Measurements from ENCODE around the gene DDX10.

DDX10 gene

DNA sequence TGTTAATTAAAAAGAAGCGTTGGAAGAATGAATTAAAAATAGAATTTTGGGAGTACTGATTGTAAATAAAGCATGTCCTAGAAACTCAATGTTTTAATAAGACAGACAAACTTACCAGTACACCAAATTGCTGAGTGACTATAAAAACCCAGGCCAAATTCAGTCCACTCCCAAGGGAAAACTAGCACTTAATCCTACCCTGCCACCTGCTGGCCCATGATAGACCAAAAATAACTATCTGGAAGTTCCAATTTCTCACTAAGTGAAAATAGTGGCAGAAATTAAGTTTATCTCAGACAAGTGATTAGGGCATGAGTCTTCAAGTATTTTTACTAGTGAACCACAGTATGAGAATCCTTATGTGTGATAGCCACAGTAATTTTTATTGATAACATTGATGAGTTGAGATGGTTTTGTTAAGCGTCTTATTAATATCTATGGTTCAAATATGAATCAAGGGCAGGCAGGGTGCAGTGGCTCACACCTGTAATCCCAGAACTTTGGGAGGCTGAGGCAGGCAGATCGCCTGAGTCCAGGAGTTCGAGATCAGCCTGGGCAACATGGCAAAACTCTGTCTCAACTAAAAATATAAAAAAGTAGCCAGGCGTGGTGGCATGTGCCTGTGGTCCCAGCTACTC is 9.8 kb upstream of the DDX10 start:
- no peak overlapping the region for H3K4me3 ChIP-seq (ENCODE audit: low read depth, low read length)

DNA sequence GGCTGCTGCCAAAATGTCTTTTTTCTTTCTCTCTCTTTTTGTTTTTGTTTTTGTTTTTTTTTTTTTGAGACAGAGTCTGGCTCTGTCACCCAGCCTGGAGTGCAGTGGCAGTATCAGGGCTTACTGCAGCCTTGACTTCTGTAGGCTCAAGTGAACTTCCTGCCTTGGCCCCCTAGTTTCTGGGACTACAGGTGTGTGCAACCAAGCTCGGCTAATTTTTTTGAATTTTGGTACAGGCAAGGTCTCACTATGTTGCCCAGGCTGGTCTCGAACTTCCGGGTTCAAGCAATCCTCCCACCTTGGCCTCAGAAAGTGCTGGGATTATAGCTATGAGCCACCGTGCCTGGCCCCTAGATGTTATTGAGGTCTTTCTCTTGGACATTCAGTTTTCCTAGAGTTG is 2.2 kb upstream of the DDX10 start:
- no peak overlapping the region for H3K4me3 ChIP-seq (ENCODE audit: low read depth, low read length)

DNA sequence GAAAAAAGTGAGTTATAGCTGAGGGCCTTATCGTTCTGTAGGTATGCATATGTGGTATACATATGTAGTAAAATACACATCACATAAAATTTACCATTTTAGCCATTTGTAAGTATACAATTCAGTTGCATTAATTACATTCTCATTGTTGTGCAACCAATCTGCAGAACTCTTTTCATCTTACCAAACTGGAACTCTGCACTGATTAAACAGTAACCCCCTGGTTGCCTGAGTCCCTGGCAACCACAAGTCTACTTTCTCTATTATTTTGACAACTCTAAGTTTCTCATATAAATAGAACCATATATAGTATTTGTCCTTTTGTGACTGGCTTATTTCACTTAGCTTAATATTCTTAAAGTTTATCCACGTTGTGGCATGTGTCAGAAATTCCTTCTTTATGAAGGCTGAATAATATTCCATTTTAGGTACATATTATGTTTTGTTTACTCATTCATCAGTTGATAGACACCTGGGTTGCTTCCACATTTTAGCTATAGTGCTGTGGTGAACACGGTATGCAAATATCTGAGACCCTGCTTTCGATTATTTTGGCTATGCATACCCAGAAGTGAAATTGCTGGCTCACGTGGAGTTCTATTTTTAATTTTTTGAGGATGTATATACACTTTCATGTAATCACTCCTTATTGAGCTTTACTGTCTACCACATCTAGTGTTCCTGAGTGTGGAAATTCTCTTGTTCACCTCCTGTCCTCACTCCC is 1.6 kb upstream of the DDX10 start:
- no peak overlapping the region for H3K4me3 ChIP-seq (ENCODE audit: low read depth, low read length)

DNA sequence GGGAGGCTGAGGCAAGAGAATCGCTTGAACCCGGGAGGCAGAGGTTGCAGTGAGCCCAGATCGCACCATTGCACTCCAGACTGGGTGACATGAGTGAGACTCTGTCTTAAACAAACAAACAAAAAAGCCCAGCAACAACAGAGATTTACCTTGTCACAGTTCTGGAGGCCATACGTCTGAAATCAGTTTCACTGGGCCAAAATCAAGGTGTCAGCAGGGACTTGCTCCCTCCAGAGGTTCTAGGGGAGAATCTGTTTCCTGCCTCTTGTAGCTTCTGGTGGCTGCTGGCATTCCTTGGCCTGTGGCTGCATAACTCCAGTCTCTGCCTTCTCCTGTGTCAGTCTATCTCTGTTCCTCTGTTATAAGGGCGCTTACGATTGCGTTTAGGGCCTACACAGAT is 1.5 kb downstream of the DDX10 start:
- no peak overlapping the region for H3K4me3 ChIP-seq (ENCODE audit: low read depth, low read length)

DNA sequence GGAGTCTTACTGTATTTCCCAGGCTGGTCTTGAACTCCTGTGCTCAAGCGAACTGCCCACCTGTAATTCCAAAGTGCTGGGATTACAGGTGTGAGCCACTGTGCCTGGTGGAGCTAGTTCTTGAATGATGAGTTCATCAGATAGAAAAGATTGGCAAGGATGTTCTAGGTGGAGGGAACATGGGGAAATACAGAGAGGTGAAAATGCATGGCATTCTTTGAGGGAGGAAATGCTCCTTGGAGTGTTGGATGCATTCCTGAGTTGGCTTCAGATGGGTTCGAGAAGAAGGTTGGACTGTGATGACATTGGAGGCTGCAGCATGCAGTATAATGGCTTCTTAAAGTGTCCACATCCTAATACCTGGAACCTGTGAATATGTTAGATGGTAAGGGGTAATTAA is 4.4 kb downstream of the DDX10 start:
- no peak overlapping the region for H3K4me3 ChIP-seq (ENCODE audit: low read depth, low read length)

DNA sequence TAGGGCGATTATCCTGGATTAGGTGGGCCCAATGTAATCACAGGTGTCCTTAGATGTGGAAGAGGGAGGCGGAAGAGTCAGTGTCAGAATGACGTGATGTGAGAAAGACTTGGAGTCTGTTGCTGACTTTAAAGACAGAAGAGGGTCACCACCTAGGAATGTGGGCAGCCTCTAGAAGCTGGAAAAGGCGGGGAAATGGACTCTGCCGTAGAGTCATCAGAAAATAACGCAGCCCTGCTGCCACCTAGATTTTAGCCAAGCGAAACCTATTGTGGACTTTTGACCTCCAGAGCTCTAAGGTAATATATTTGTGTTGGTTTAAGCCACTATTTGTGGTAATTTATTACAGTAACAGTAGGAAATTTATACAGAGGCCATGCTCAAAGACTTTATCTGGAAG is 4.8 kb downstream of the DDX10 start:
- H3K4me3 ChIP-seq (ENCODE audit: low read depth, low read length) = no peak overlapping the region

DNA sequence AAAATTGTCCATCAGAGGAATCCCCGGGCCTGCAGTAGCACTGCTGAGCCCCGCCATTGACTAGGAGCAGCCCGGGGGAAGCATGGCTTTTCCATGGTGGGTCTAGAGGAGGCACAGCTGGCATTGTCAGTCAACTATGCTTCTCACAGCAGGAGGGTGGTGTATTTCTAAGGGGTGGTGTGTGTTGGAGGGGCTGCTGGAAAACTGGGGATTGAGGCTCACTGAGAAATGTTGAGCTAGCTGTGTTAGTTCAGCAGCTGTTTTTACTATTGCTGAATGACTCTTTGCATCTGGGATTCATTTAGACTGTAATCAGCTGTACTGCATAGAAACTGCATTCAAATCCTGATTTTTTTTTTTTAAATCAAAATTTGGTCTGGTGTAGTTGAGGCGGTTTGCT is 5.6 kb downstream of the DDX10 start:
- H3K4me3 ChIP-seq (ENCODE audit: low read depth, low read length) = no peak overlapping the region

DNA sequence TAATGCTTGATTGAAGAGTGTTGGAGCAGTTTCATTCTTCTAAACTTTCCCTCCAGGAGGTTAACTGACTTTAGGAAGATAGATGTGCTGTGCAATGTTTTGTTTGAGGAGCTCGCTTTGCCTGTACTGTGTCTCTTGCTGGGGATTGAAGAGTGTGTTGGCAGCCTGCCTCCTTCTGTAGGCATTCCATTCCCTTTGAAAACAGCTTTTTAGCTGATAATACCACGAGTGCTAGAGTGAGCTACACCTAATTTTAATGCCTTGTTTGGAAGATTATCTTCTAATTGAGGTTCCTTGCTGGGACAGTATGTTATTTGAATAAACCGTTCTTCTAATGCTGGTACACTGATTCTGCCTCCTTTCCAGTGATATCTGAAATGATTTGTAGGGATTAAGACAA is 7.2 kb downstream of the DDX10 start:
- H3K4me3 ChIP-seq (ENCODE audit: low read depth, low read length) = no peak overlapping the region

DNA sequence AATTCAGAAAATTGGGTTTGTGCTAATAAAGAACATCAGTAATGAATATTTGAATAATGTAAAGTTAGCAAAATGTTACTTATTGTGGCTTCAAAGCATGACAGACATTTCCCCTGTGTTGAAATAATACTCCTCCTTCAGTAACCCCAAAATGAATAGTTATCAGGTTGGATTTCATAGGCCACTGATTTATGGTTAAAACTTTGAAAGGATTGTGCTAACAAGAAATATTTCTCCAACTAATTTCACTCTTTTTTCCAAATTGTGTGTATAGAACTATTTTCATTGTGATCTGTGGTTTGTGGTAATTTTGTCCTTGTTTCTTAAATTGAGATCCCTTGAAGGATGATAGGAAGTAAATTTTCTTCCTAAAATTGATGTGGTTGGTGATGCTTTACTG is 7.9 kb downstream of the DDX10 start:
- no peak overlapping the region for H3K4me3 ChIP-seq (ENCODE audit: low read depth, low read length)

DNA sequence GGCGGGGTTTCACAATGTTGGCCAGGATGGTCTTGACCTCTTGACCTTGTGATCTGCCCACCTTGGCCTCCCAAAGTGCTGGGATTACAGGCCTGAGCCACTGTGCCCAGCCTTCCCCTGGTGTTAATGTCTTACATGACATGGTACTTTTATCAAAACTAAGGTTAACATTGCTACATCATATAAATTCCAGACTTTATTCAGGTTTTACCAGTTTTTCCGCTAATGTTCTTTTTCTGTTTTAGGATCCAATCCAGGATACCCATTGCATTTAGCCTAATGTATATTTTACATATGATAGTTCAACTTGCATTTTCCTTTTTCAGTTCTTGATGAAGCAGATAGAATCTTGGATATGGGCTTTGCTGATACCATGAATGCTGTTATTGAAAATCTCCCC is 14.2 kb downstream of the DDX10 start:
- no peak overlapping the region for H3K4me3 ChIP-seq (ENCODE audit: low read depth, low read length)

DNA sequence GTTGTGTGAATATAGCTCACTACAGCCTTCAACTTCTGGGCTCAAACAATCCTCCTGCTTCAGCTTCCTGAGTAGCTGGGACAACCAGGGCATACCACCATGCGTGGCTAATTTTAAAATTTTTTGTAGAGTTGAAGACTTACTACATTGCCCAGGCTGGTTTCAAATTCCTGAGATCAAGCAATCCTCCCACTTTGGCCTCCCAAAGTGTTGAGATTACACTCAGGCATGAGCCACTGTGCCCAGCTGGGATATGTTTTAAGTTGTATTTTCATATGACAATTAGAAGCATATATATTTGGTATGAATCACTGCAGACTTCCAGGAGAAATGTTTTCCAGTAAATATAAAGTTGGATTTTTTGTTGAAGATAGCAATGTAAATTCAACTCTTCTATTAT is 15.4 kb downstream of the DDX10 start:
- no peak overlapping the region for H3K4me3 ChIP-seq (ENCODE audit: low read depth, low read length)

DNA sequence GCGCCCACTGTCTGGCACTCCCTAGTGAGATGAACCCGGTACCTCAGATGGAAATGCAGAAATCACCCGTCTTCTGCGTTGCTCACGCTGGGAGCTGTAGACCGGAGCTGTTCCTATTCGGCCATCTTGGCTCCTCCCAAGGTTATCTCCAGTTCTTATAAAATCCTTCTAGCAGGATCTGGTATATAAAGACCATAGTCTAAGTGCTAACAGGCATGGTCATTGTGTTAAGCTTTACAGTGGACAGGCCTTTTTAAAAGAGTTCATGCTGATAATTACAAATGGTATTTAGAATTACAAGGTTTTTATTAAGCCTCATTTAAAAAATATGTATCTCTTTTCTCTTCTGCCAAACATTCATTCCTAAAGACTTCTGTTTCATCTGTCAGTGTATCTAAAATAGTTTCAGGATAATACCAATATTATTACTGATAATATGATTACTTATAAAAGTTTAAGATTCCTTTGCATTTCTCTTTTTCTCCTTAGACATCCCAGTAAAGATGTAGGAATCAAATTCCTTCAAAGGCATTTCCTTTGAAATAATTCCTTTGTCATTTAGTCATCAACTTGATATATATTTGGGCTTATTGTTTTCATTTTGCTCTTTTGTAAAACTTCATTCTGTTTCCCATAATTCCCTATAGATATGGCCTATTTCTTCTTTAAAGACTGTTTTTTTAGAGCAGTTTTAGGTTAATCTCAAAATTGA is 20.7 kb downstream of the DDX10 start:
- no peak overlapping the region for H3K4me3 ChIP-seq (ENCODE audit: low read depth, low read length)

DNA sequence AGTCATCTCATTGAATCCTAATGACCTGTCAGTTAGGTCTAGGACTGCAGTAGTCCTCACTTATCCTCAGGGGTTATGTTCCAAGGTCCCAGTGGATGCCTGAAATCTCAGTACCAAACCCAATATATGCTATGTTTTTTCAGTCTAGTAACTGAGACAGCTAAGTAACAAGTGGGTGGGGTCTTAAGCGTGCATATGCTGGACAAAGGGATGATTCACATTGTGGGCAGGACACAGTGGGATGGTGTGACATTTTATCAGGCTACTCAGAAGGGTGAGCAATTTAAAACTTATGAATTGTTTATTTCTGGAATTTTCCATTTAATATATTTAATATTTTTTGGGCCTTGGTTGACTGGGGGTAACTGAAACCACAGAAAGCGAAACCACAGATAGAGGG is 29.0 kb downstream of the DDX10 start:
- H3K4me3 ChIP-seq (ENCODE audit: low read depth, low read length) = no peak overlapping the region

DNA sequence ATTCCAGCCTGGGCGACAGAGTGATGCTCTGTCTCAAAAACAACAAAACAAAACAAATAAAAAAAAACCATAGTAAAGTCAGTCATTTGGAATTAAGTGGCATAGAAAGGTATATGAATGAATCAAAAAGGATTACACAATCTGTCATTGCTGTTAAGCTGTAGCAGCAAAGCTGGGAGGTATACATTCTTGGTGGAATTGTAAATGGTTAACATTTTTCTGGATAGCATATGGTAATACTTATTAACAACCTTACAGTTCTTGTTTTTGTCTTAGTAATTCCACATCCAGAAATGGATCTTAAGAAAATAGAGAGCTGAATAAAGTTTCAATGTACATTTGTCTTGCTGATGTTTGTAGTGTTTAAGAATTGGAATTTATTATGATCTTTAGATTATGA is 30.0 kb downstream of the DDX10 start:
- no peak overlapping the region for H3K4me3 ChIP-seq (ENCODE audit: low read depth, low read length)

DNA sequence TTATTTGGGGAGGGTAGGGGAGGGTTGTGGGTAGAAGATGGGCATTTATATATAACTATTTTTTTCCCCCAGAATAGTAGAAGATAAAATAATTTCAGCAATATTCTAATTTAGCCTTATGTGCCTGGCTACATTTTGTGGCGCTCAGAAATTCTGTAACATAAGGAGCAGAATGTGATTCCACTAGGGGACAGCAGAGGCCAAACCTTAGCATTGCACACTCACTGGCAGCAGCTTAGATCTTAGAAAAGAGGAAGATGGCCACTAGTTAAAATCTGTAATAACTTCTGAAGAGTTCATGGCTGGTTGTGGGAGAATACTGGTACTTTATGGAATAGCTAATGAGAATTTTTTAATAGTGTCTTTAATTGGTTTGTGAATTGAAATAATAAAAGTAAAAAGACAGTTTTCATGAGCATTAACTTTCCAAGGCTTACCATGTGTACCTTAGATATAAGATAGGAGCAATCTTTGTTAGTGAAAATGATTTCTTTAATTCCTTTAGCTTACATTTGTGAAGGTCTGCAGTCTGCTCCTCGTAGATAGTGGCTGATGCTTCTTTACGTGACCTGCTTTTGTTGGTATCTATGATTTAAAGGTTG is 33.1 kb downstream of the DDX10 start:
- no peak overlapping the region for H3K4me3 ChIP-seq (ENCODE audit: low read depth, low read length)

DNA sequence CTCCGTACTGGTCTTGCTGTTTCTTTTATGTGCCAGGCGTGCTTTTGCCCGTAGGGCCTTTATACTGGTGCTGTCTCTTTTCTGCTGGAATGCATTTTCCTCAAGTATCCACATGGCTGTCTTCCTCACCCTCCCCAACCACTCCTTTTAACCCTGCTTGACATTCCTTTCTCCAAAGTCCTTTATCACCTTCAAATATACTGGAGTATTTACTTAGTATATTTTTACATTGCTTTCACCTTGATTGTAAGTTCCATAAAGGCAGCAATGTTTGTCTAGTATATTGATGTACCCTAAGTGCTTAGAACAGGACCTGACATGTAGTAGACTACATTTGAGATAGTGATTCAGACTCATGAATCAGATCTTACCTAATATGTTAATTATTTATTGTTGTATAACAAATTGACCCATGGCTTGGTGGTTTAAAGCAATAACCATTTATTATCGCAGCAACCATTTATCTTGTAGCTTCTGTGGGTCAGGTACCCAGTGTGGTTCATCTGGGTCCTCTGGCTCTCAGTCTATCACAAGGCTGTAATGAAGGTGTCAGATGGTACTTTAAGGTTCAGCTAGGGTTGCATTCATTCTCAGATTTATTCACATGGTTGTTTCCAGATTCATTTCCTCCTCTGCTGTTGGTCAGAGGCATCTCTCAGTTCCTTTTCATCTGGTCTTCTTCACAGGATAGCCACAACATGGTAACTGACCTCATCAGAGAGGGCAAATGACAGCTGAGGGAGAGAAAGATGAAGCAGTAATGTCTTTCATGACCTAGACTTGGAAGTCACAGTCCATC is 34.2 kb downstream of the DDX10 start:
- H3K4me3 ChIP-seq (ENCODE audit: low read depth, low read length) = no peak overlapping the region

DNA sequence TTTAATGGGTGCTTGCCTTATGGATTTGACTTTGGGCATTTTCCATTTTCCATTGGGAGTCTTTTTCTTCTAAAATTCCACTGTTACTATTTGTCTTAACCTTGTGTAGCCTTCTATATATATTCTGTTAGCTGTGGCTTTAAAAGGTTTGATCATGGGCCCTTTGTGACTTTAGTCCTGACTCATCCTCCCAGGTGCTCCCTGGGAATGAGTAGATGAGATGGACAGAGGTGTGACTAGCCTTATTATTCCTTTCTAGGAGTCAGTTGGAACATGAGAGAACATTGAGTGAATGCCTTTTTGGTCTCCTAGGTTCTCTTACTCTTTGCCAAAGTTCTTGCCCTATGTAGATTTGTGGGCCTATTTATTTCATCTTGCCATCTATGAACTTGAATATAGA is 39.0 kb downstream of the DDX10 start:
- H3K4me3 ChIP-seq (ENCODE audit: low read depth, low read length) = no peak overlapping the region

DNA sequence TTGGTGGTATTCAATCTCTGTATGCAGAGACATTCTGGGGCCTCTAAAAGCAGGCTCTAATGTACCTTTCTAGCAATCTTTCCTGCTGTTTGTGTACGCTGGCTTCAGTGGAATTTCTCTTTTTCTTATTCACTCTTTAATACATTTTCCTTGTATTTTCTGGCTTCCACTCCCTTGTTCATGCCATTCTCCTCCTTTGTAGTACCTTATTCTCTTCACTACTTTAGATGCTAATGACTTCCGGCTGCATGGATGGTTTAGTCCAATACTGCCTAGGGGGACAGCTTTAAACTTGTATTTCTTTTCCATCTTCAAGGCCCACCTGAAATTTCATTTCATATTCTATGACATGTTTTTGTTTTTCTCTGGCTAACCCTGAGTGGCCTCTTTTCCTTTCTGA is 40.2 kb downstream of the DDX10 start:
- H3K4me3 ChIP-seq (ENCODE audit: low read depth, low read length) = no peak overlapping the region

DNA sequence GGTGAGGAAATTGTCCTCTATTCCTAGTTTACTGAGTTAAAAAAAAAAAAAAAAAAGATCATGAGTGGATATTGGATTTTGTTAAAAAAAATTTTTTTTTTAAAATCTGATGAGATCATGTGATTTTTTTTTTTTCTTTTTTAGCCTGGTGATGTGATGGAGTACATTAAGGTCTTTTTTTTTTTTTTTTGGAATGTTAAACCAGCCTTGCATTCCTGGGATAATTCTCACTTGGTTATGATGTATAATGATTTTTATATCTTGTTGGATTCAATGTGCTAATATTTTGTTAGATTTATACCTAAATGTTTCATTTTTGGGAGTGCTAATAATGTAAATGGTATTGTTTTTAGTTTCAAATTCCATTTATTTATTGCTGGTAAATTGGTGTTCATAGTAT is 43.3 kb downstream of the DDX10 start:
- H3K4me3 ChIP-seq (ENCODE audit: low read depth, low read length) = no peak overlapping the region

DNA sequence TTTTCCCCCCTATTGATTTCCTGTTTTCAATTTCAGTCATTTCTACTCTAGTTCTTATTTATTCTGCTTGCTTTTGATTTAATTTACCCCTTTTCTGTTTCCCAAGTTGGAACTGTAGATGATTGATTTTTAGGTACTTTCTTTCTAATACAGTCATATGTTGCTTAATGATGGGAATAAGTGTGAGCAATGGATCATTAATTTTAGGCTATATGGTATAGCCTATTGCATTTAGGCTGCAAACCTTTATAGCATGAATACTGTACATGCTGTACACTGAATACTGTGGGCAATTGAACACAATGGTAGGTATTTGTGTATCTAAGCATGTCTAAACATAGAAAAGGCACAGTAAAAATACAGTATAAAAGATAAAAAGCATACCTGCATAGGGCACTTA is 44.9 kb downstream of the DDX10 start:
- H3K4me3 ChIP-seq (ENCODE audit: low read depth, low read length) = no peak overlapping the region
